ENCODE results near the gene ETFA. TPM values are rescaled to one million over a fixed set of nuclear protein-coding genes. Genes with fewer than 3 reads are reported as not detected.

The ETFA gene
- total RNA-seq, 2 donors from 2014 or later, result 68.6 to 82.8 TPM

DNA sequence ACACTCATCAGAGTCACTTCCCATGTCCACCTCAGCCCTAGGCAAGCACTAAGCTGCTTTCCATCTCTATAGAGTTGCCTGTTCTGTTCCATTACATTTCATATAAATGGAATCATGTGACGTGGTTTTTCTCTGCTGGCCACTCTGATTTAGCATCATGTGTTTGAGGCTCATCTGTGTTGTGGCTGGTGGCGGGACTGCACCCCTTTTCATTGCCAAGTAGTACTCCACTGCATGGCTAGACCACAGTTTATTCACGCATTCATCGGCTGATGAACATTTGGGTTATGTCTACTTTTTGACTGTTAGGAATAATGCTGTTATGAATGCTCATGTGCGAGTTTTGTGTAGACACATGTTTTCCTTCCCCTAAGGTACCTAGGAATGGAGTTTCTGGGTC, 136.6 kb downstream of the ETFA start:
- H3K36me3 ChIP-seq, result no peaks in the 10 kb centered on the region
- 89% methylated on average over 5 of the region's 5 CpGs for WGBS
- no peak overlapping the region for H3K27ac ChIP-seq
- DNase-seq (ENCODE audit: low spot score), result no peak
- no peaks in the 10 kb centered on the region for H3K9me3 ChIP-seq
- TF ChIP-seq, protein P1, sequence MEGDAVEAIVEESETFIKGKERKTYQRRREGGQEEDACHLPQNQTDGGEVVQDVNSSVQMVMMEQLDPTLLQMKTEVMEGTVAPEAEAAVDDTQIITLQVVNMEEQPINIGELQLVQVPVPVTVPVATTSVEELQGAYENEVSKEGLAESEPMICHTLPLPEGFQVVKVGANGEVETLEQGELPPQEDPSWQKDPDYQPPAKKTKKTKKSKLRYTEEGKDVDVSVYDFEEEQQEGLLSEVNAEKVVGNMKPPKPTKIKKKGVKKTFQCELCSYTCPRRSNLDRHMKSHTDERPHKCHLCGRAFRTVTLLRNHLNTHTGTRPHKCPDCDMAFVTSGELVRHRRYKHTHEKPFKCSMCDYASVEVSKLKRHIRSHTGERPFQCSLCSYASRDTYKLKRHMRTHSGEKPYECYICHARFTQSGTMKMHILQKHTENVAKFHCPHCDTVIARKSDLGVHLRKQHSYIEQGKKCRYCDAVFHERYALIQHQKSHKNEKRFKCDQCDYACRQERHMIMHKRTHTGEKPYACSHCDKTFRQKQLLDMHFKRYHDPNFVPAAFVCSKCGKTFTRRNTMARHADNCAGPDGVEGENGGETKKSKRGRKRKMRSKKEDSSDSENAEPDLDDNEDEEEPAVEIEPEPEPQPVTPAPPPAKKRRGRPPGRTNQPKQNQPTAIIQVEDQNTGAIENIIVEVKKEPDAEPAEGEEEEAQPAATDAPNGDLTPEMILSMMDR (IDR thresholded peaks at IDR 0.05), result no peak
- TF ChIP-seq POLR2AphosphoS5 (IDR thresholded peaks at IDR 0.05) (no peak), POLR2A (IDR thresholded peaks at IDR 0.05) (no peak)
- intact Hi-C loops (cut with DNase I), result no loop called here
- H3K4me1 ChIP-seq (replicated peaks), result peaks cover 2% of the 10 kb centered on the region
- H3K27me3 ChIP-seq (replicated peaks; ENCODE audit: insufficient read depth), result no peaks in the 10 kb centered on the region
- H3K4me3 ChIP-seq, result no peak overlapping the region

DNA sequence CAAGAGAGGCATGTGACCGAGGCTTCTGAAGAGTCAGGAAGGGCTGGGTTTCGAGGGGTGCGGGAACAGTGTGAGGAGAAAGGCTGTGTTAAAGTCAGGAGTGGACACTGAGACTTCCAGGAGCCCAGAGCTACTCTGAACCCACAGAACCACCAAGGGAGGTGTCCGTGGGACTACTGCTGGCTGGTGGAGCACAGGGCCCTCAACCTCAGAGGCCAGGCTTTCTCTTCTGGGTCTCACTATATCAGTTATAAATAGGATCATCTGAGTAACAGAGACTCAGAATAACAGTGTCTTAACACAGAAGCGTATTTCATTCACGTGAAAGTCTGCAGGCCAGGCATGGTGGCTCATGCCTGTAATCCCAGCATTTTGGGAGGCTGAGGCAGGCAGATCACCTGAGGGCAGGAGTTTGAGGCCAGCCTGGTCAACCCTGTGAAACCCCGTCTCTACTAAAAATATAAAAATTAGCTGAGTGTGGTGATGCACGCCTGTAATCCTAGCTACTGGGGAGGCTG, 137.9 kb downstream of the ETFA start:
- WGBS, result 91% methylated on average over 8 of the region's 8 CpGs
- intact Hi-C loops (cut with DNase I), result no loop called here
- TF ChIP-seq POLR2AphosphoS5 (IDR thresholded peaks at IDR 0.05) (no peak), POLR2A (IDR thresholded peaks at IDR 0.05) (no peak)
- TF ChIP-seq, protein P1 (IDR thresholded peaks at IDR 0.05), result no peak
- H3K27ac ChIP-seq, result no peak overlapping the region
- peaks cover 2% of the 10 kb centered on the region for H3K4me1 ChIP-seq (replicated peaks)
- no peak overlapping the region for H3K4me3 ChIP-seq
- no peaks in the 10 kb centered on the region for H3K27me3 ChIP-seq (replicated peaks; ENCODE audit: insufficient read depth)
- H3K9me3 ChIP-seq, result no peaks in the 10 kb centered on the region
- H3K36me3 ChIP-seq, result no peaks in the 10 kb centered on the region
- no peak for DNase-seq (ENCODE audit: low spot score)

DNA sequence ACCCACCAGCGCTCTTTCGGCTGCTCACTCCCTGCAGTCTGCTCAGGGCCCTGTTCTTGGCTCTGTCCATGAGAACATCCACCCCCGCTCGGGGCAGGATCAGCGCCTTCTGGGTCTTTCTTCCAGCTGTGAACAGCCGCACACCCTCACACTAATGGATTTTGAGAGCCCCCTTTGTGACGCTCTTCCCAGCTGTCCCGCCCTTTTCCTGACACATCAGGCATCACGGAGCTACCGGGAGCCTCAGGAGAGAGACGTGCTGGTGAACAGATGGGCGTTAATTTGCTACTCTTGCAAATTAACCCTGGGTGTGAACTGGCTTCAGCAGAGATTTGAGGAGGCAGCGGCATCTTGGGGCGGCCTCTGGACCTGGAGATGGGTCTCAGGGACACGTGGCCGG, 138.5 kb downstream of the ETFA start:
- H3K27ac ChIP-seq, result no peak overlapping the region
- no peak for DNase-seq (ENCODE audit: low spot score)
- H3K36me3 ChIP-seq, result no peaks in the 10 kb centered on the region
- H3K4me3 ChIP-seq, result no peak overlapping the region
- TF ChIP-seq POLR2AphosphoS5 (IDR thresholded peaks at IDR 0.05) (no peak), POLR2A (IDR thresholded peaks at IDR 0.05) (no peak)
- TF ChIP-seq, protein P1 (IDR thresholded peaks at IDR 0.05), result no peak
- 80% methylated on average over 16 of the region's 16 CpGs for whole genome bisulfite sequencing
- intact Hi-C loops (cut with DNase I), result no loop called here
- H3K4me1 ChIP-seq (replicated peaks), result no peaks in the 10 kb centered on the region
- H3K9me3 ChIP-seq, result no peaks in the 10 kb centered on the region
- no peaks in the 10 kb centered on the region for H3K27me3 ChIP-seq (replicated peaks; ENCODE audit: insufficient read depth)

DNA sequence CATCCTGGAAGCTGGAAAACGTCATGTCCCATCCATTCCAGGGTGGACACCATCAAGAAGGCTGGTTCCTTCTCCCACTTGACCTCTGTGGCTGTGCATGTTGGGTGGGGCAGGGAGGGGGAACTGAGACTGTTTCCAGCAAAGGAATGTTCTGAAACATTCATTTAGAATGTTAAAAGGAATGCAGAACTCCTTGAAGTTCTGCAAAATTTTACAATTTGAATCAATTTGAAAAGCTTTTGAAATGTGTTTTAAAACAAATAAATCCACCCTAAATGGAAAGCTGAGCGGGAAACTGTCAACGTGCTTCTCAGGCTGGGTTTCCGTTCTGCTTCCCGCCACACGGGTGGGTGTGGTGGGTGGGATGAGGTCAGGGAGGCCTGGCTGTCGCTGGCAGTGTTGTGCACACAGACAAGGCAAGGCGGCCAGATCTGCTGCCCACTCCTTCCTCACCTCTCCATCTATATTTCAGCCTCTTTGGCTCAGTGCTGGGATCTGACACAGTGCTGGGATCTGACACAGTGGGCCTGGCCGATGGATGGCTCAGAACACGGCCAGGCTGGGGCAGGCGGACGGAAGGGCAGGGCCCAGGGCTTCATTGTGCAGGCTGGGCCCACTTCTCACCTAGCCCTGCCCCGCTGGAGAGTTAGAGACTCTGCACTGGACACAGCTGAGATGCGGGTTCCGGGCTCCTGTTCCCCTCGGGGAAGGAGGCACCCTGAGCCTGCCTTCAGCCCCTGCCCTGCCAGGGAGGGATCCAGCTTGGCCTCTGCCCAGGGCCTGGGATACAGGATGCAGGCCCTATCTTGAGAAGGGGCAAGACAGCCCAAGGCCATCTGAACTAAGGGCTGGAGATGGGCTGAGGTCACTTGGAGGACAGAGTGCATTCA, 141.1 kb downstream of the ETFA start:
- Histone ChIP-seq H3K4me3 (no peak overlapping the region), H3K4me1 (replicated peaks) (no peaks in the 10 kb centered on the region), H3K27me3 (replicated peaks; ENCODE audit: insufficient read depth) (no peaks in the 10 kb centered on the region), H3K9me3 (no peaks in the 10 kb centered on the region), H3K27ac (no peak overlapping the region), H3K36me3 (no peaks in the 10 kb centered on the region)
- intact Hi-C loops (cut with DNase I), result no loop called here
- DNase-seq (ENCODE audit: low spot score), result no peak
- 85% methylated on average over 16 of the region's 16 CpGs for WGBS
- TF ChIP-seq POLR2AphosphoS5 (IDR thresholded peaks at IDR 0.05), result no peak
- TF ChIP-seq, protein P1 (IDR thresholded peaks at IDR 0.05), result no peak
- TF ChIP-seq POLR2A (IDR thresholded peaks at IDR 0.05), result no peak

DNA sequence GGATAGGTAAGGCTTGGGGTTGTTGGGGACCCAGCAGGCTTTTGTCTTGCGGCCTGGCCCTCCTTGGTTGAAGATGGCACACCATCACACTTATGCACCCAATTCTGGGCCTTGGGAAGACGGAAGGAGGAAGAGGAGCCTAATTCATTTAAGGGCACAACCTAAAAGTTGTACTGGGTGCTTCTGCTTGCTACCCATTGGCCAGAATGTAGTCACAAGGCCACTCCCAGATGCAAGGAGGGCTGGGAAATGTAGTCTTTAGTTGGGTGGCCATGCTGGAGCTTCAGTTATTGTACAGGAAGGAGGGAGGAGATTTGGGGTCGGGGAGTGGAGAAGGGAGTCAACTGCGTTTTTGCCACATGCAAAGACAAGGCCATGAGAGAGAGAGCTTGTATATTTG, 142.3 kb downstream of the ETFA start:
- no peak overlapping the region for H3K27ac ChIP-seq

More for the DNA sequence above, 142.3 kb downstream of the ETFA start:
- Histone ChIP-seq H3K27me3 (replicated peaks; ENCODE audit: insufficient read depth) (no peaks in the 10 kb centered on the region), H3K36me3 (no peaks in the 10 kb centered on the region), H3K4me1 (replicated peaks) (no peaks in the 10 kb centered on the region), H3K4me3 (no peak overlapping the region), H3K9me3 (no peaks in the 10 kb centered on the region)
- TF ChIP-seq POLR2AphosphoS5 (IDR thresholded peaks at IDR 0.05) (no peak), POLR2A (IDR thresholded peaks at IDR 0.05) (no peak)
- TF ChIP-seq, protein P1 (IDR thresholded peaks at IDR 0.05), result no peak
- 91% methylated on average over 4 of the region's 4 CpGs for WGBS
- DNase-seq (ENCODE audit: low spot score), result no peak
- intact Hi-C loops (cut with DNase I), result no loop called here

Measured in prostate gland (tissue), 2 donors.